IPS-20b (cell line): ENCODE measurements around the gene KCNS1.

Source experiments
- H3K27ac ChIP-seq: one replicate; pipeline ENCODE4 v1.5.1; 2013; ENCODE audit warnings: low read length
- H3K27me3 ChIP-seq: 2 replicates; pipeline ENCODE4 v1.6.1; 2013; ENCODE audit warnings: mild to moderate bottlenecking, low read length, inconsistent platforms; ENCODE audit not compliant: insufficient read depth
- H3K36me3 ChIP-seq: 2 replicates; pipeline ENCODE4 v1.6.1; 2013; ENCODE audit warnings: low read depth, mild to moderate bottlenecking, inconsistent platforms, low read length, moderate library complexity; ENCODE audit not compliant: insufficient read depth
- H3K4me1 ChIP-seq: 2 replicates; pipeline ENCODE4 v1.6.1; 2013; ENCODE audit warnings: mild to moderate bottlenecking, control low read depth, inconsistent platforms, low read length, moderate library complexity; ENCODE audit not compliant: insufficient read depth
- H3K4me3 ChIP-seq: 2 replicates; pipeline ENCODE4 v1.5.1; 2013; ENCODE audit warnings: mild to moderate bottlenecking, low read length, inconsistent platforms
- H3K9ac ChIP-seq: 2 replicates; pipeline ENCODE4 v1.6.1; 2013; ENCODE audit warnings: low read depth, mild to moderate bottlenecking, inconsistent platforms, low read length, moderate library complexity
- H3K9me3 ChIP-seq: 2 replicates; pipeline ENCODE4 v1.6.1; 2013; ENCODE audit warnings: mild to moderate bottlenecking, low read depth, low read length, inconsistent platforms; ENCODE audit not compliant: insufficient read depth

KCNS1 gene

GRCh38 chr20:45042978-45043377, 57.9 kb downstream of the KCNS1 start:
- H3K4me1 ChIP-seq = peaks cover 38% of the 10 kb centered on the region
- no peak overlapping the region for H3K4me3 ChIP-seq
- no peaks in the 10 kb centered on the region for H3K27me3 ChIP-seq
- H3K9ac ChIP-seq = no peak overlapping the region
- no peak overlapping the region for H3K27ac ChIP-seq
- H3K9me3 ChIP-seq = no peaks in the 10 kb centered on the region
- no peaks in the 10 kb centered on the region for H3K36me3 ChIP-seq
